Spleen (tissue), 7 donors: ENCODE results near the gene EME1.

ENCODE experiments used
- CTCF ChIP-seq, 11 experiments: fragments of 200-600 bp in 7 of 11; fragments of 450-650 bp in 4 of 11; sonication (generic) in 4 of 11; IDR thresholded peaks in 8 of 11; conservative IDR thresholded peaks in 3 of 11; 1 replicate in 7 of 11; 2 replicates in 4 of 11; pipeline versions ENCODE4 v1.4.0 to v1.8.0; 2016 to 2021; ENCODE audit warnings: antibody characterized with exemption in 11 of 11, inconsistent platforms in 4 of 11, mild to moderate bottlenecking in 1 of 11
- POLR2AphosphoS5 ChIP-seq, 3 donors: sonication (generic); formaldehyde crosslinking; IDR thresholded peaks; one replicate each; pipeline ENCODE4 v1.5.1; 2017; ENCODE audit warnings: antibody characterized with exemption in 3 of 3
- donor health status: DM: no; HTN: no; CAD: no; lungs with moderate emphysema.
- donor health status: DM: no; HTN: no; CAD: no.
- donor health status: DM: no; HTN: no; CAD: no.

GRCh38 chr17:50352693-50353599, 20.1 kb upstream of the EME1 start:
- TF ChIP-seq CTCF (IDR thresholded peaks at IDR 0.05 in 8 of 11, conservative IDR thresholded peaks at IDR 0.05 in 3 of 11) (no peak), POLR2AphosphoS5 (IDR thresholded peaks at IDR 0.05) (no peak)
